BE2C (cell line): ENCODE results near the gene PRKN.

ENCODE experiments used
- DNase-seq: peaks from one replicate; pipeline ENCODE4 v3.0.0-alpha.2; 2020
- H3K27me3 ChIP-seq: fragments of 250-450 bp; sonication (Bioruptor Pico); 2 replicates; pipeline ENCODE4 v1.5.1; 2020; ENCODE audit warnings: mild to moderate bottlenecking
- H3K36me3 ChIP-seq: fragments of 250-450 bp; sonication (Bioruptor Pico); 2 replicates; pipeline ENCODE4 v1.5.1; 2020; ENCODE audit warnings: mild to moderate bottlenecking
- H3K4me1 ChIP-seq: fragments of 250-450 bp; sonication (Bioruptor Pico); 2 replicates; pipeline ENCODE4 v1.5.1; 2020
- H3K4me3 ChIP-seq: 2 replicates; pipeline ENCODE4 v1.5.1; 2011; ENCODE audit warnings: low read depth, low read length
- H3K9me3 ChIP-seq: fragments of 250-450 bp; sonication (Bioruptor Pico); 2 replicates; pipeline ENCODE4 v1.5.1; 2020
- CTCF ChIP-seq: IDR thresholded peaks from 2 replicates; pipeline ENCODE4 v1.5.1; 2012; ENCODE audit warnings: mild to moderate bottlenecking, low read depth, low read length

The PRKN gene

GRCh38 chr6:162271922-162272321 is 455.6 kb downstream of the PRKN start:
- H3K9me3 ChIP-seq: no peaks in the 10 kb centered on the region
- no peak overlapping the region for H3K4me3 ChIP-seq
- H3K36me3 ChIP-seq: no peaks in the 10 kb centered on the region
- H3K27me3 ChIP-seq: no peaks in the 10 kb centered on the region
- H3K4me1 ChIP-seq: no peaks in the 10 kb centered on the region
- no peak for TF ChIP-seq CTCF
- DNase-seq: no peak

- Histone ChIP-seq H3K27me3 (no peaks in the 10 kb centered on the region), H3K9me3 (no peaks in the 10 kb centered on the region), H3K4me3 (no peak overlapping the region), H3K36me3 (no peaks in the 10 kb centered on the region), H3K4me1 (no peaks in the 10 kb centered on the region)
- DNase-seq: no peak
- TF ChIP-seq CTCF: no peak
Measured at GRCh38 chr6:162270966-162271365, 456.6 kb downstream of the PRKN start.

- H3K4me3 ChIP-seq: no peak overlapping the region
- H3K9me3 ChIP-seq: no peaks in the 10 kb centered on the region
- no peaks in the 10 kb centered on the region for H3K27me3 ChIP-seq
- H3K4me1 ChIP-seq: no peaks in the 10 kb centered on the region
- TF ChIP-seq CTCF: no peak
- no peaks in the 10 kb centered on the region for H3K36me3 ChIP-seq
- DNase-seq: no peak
Measured at GRCh38 chr6:162267641-162268040, 459.9 kb downstream of the PRKN start.

- Histone ChIP-seq H3K27me3 (no peaks in the 10 kb centered on the region), H3K4me3 (no peak overlapping the region), H3K9me3 (no peaks in the 10 kb centered on the region), H3K36me3 (no peaks in the 10 kb centered on the region), H3K4me1 (no peaks in the 10 kb centered on the region)
- no peak for DNase-seq
- TF ChIP-seq CTCF: no peak
Measured at GRCh38 chr6:162267126-162267525, 460.4 kb downstream of the PRKN start.

GRCh38 chr6:162264581-162264980 is 463.0 kb downstream of the PRKN start:
- Histone ChIP-seq H3K27me3 (no peaks in the 10 kb centered on the region), H3K4me1 (no peaks in the 10 kb centered on the region), H3K36me3 (no peaks in the 10 kb centered on the region), H3K9me3 (no peaks in the 10 kb centered on the region), H3K4me3 (no peak overlapping the region)
- no peak for DNase-seq
- TF ChIP-seq CTCF: no peak

- Histone ChIP-seq H3K9me3 (no peaks in the 10 kb centered on the region), H3K36me3 (no peaks in the 10 kb centered on the region), H3K27me3 (no peaks in the 10 kb centered on the region), H3K4me3 (no peak overlapping the region), H3K4me1 (no peaks in the 10 kb centered on the region)
- no peak for TF ChIP-seq CTCF
- DNase-seq: no peak
Measured at GRCh38 chr6:162262466-162263196, 464.9 kb downstream of the PRKN start.
